CD4-positive, alpha-beta T cell (primary cell): ENCODE results near the gene KLHL5. TPM values are rescaled to one million over a fixed set of nuclear protein-coding genes. Genes with fewer than 3 reads are reported as not detected.

Source experiments
- ATAC-seq: fragments of 200-7000 bp; cut with Tn5 transposase; one replicate; pipeline ENCODE4 v1.10.0; 2022; ENCODE audit warnings: mild to moderate bottlenecking; ENCODE audit not compliant: poor library complexity
- CTCF ChIA-PET: fragments of 350-600 bp; sonication (Branson Sonifier 250); formaldehyde crosslinking; loops from one replicate; lab custom pipeline; 2021; ENCODE audit warnings: antibody characterized with exemption, inconsistent platforms; lab: Charles Lee
- POLR2A ChIA-PET: fragments of 350-600 bp; sonication (Branson Sonifier 250); formaldehyde crosslinking; loops from one replicate; lab custom pipeline; 2021; ENCODE audit warnings: antibody characterized with exemption, inconsistent platforms; lab: Charles Lee
- DNase-seq, 14 experiments: peaks; one replicate each; pipeline ENCODE4 v3.0.0-alpha.2; 2013 to 2020; ENCODE audit warnings: mixed read lengths in 2 of 14
- H3K27ac ChIP-seq, 2 donors: one replicate each; pipeline versions ENCODE4 v1.5.1 to v1.7.0; 2013; ENCODE audit warnings: low read length in 2 of 2, low read depth in 1 of 2, mild to moderate bottlenecking in 1 of 2
- H3K27me3 ChIP-seq, 2 experiments: 1 replicate in 1 of 2; 2 replicates in 1 of 2; pipeline versions ENCODE4 v1.6.1 to v1.7.0; 2013; ENCODE audit warnings: low read length in 2 of 2, control low read depth in 1 of 2, mild to moderate bottlenecking in 1 of 2, moderate library complexity in 1 of 2; ENCODE audit not compliant: insufficient read depth in 2 of 2, control insufficient read depth in 1 of 2
- H3K36me3 ChIP-seq: one replicate; pipeline ENCODE4 v1.6.1; 2013; ENCODE audit warnings: low read length, control low read depth; ENCODE audit not compliant: insufficient read depth
- H3K4me1 ChIP-seq: one replicate; pipeline ENCODE4 v1.6.1; 2013; ENCODE audit warnings: low read length, control low read depth; ENCODE audit not compliant: insufficient read depth
- H3K4me3 ChIP-seq: one replicate; pipeline ENCODE4 v1.5.1; 2013; ENCODE audit warnings: mild to moderate bottlenecking, low read length, moderate library complexity
- H3K9me3 ChIP-seq, 2 experiments: 1 replicate in 1 of 2; 2 replicates in 1 of 2; pipeline versions ENCODE4 v1.6.1 to v1.7.0; 2013; ENCODE audit warnings: low read length in 2 of 2, mild to moderate bottlenecking in 2 of 2, control low read depth in 1 of 2, moderate library complexity in 1 of 2; ENCODE audit not compliant: control insufficient read depth in 1 of 2, insufficient read depth in 1 of 2
- H3K27ac Mint-ChIP-seq: one replicate; pipeline ENCODE4 v1.8.0; 2020; ENCODE audit warnings: mixed read lengths
- H3K27me3 Mint-ChIP-seq: one replicate; pipeline ENCODE4 v1.8.0; 2021; ENCODE audit warnings: mixed read lengths
- H3K36me3 Mint-ChIP-seq: one replicate; pipeline ENCODE4 v1.8.0; 2021; ENCODE audit warnings: low read depth, mixed read lengths
- H3K4me1 Mint-ChIP-seq: one replicate; pipeline ENCODE4 v1.8.0; 2021; ENCODE audit warnings: low read depth, mixed read lengths
- H3K4me3 Mint-ChIP-seq: one replicate; pipeline ENCODE4 v1.8.0; 2020; ENCODE audit warnings: mild to moderate bottlenecking, mixed read lengths
- H3K9me3 Mint-ChIP-seq: one replicate; pipeline ENCODE4 v1.8.0; 2020; ENCODE audit warnings: mixed read lengths
- CTCF ChIP-seq: fragments of 200-600 bp; IDR thresholded peaks from one replicate; pipeline ENCODE4 v1.8.0; 2022; ENCODE audit warnings: antibody characterized with exemption, mild to moderate bottlenecking
- intact Hi-C, 2 experiments: fragments of 100-400 bp; cut with DNase I in 1 of 2; cut with micrococcal nuclease in 1 of 2; formaldehyde crosslinking; loops; one replicate each; pipeline versions ENCODE4 v1.15.1 to v1.9.0; 2023 to 2025; cut with DNase I, micrococcal nuclease
- total RNA-seq, 174 experiments: library from RNA in 2 of 174; stranded (reverse) in 2 of 174; gene quantifications; one replicate each; pipeline ENCODE4 v1.2.3 and lab custom pipeline; 2021 to 2026

Gene KLHL5
- total RNA-seq, 2 experiments from 2014 or later = 17.7 to 18.6 TPM

GRCh38 chr4:39083164-39083563 is 21.1 kb downstream of the KLHL5 start:
- Histone ChIP-seq H3K4me3 (no peak overlapping the region), H3K27me3 (no peaks in the 10 kb centered on the region), H3K27ac (no peak overlapping the region), H3K9me3 (no peaks in the 10 kb centered on the region), H3K4me1 (no peaks in the 10 kb centered on the region), H3K36me3 (peaks cover 24% of the 10 kb centered on the region)
- DNase-seq = no peak
- CTCF ChIA-PET = no interaction called here
- no peaks in the 10 kb centered on the region for H3K4me1 Mint-ChIP-seq
- peaks cover 63% of the 10 kb centered on the region for H3K36me3 Mint-ChIP-seq
- no peaks in the 10 kb centered on the region for H3K9me3 Mint-ChIP-seq
- POLR2A ChIA-PET = no interaction called here
- H3K27me3 Mint-ChIP-seq = no peaks in the 10 kb centered on the region
- no peak overlapping the region for H3K4me3 Mint-ChIP-seq
- intact Hi-C loops = no loop called here
- no peak for ATAC-seq
- TF ChIP-seq CTCF = no peak
- no peak overlapping the region for H3K27ac Mint-ChIP-seq

GRCh38 chr4:39085891-39086290 is 23.9 kb downstream of the KLHL5 start:
- Mint-ChIP-seq H3K4me1 (no peaks in the 10 kb centered on the region), H3K27ac (no peak overlapping the region), H3K36me3 (peaks cover 61% of the 10 kb centered on the region), H3K4me3 (no peak overlapping the region), H3K9me3 (no peaks in the 10 kb centered on the region), H3K27me3 (no peaks in the 10 kb centered on the region)
- H3K4me3 ChIP-seq = no peak overlapping the region
- ATAC-seq (no peak), DNase-seq (no peak)
- no peak overlapping the region for H3K27ac ChIP-seq
- ChIA-PET CTCF (no interaction called here), POLR2A (no interaction called here)
- TF ChIP-seq CTCF = no peak
- intact Hi-C loops = no loop called here
- H3K9me3 ChIP-seq = no peaks in the 10 kb centered on the region
- no peaks in the 10 kb centered on the region for H3K4me1 ChIP-seq
- H3K27me3 ChIP-seq = no peaks in the 10 kb centered on the region
- peaks cover 24% of the 10 kb centered on the region for H3K36me3 ChIP-seq

- Mint-ChIP-seq H3K9me3 (no peaks in the 10 kb centered on the region), H3K4me1 (no peaks in the 10 kb centered on the region), H3K4me3 (no peak overlapping the region), H3K27ac (no peak overlapping the region), H3K36me3 (peaks cover 36% of the 10 kb centered on the region), H3K27me3 (no peaks in the 10 kb centered on the region)
- H3K4me3 ChIP-seq = no peak overlapping the region
- intact Hi-C loops = loop anchor here in 1 of 2 experiments (5.0 kb wide), 1 partner anchor 50 kb away; no protein-coding TSS in a partner anchor
- ChIA-PET CTCF (no interaction called here), POLR2A (no interaction called here)
- TF ChIP-seq CTCF = no peak
- H3K36me3 ChIP-seq = peaks cover 13% of the 10 kb centered on the region
- H3K9me3 ChIP-seq = no peaks in the 10 kb centered on the region
- no peak for ATAC-seq
- DNase-seq = no peak
- no peak overlapping the region for H3K27ac ChIP-seq
- no peaks in the 10 kb centered on the region for H3K4me1 ChIP-seq
- H3K27me3 ChIP-seq = no peaks in the 10 kb centered on the region
Measured at GRCh38 chr4:39096847-39097246, 34.8 kb downstream of the KLHL5 start.
